DND-41 (cell line): Measurements from ENCODE around the gene OTOS.

Experiments
- EZH2 ChIP-seq: IDR thresholded peaks from 3 replicates; pipeline ENCODE4 v1.6.1; 2012; ENCODE audit warnings: borderline replicate concordance, low read depth, mild to moderate bottlenecking, moderate library complexity, low read length, inconsistent platforms; ENCODE audit not compliant: severe bottlenecking
- TF ChIP-seq, protein P1 (sequence below): IDR thresholded peaks from 2 replicates; pipeline ENCODE4 v1.5.1; 2012; ENCODE audit warnings: borderline replicate concordance, low read length, moderate library complexity, mild to moderate bottlenecking; ENCODE audit not compliant: poor library complexity, severe bottlenecking; ENCODE audit errors: extremely low read depth

- TF ChIP-seq, protein P1, sequence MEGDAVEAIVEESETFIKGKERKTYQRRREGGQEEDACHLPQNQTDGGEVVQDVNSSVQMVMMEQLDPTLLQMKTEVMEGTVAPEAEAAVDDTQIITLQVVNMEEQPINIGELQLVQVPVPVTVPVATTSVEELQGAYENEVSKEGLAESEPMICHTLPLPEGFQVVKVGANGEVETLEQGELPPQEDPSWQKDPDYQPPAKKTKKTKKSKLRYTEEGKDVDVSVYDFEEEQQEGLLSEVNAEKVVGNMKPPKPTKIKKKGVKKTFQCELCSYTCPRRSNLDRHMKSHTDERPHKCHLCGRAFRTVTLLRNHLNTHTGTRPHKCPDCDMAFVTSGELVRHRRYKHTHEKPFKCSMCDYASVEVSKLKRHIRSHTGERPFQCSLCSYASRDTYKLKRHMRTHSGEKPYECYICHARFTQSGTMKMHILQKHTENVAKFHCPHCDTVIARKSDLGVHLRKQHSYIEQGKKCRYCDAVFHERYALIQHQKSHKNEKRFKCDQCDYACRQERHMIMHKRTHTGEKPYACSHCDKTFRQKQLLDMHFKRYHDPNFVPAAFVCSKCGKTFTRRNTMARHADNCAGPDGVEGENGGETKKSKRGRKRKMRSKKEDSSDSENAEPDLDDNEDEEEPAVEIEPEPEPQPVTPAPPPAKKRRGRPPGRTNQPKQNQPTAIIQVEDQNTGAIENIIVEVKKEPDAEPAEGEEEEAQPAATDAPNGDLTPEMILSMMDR = no peak
- no peak for TF ChIP-seq EZH2
These were observed 24.1 kb upstream of the OTOS start for GRCh38 chr2:240164586-240164985.
